Activated CD4-positive, alpha-beta memory T cell treated with anti-CD3 and anti-CD28 coated beads, Interleukin-2, amount 10 ng/mL, durations not matched to agents 7 days and 5 days (primary cell): Measurements from ENCODE around the gene SHISA7. TPM values are rescaled to one million over a fixed set of nuclear protein-coding genes. Genes with fewer than 3 reads are reported as not detected.
"Not testable (repeated sequence)": the region's sequence is repeated elsewhere in the genome, so short reads cannot be mapped to it uniquely, and the experiment has no call there.

Experiments used
- CTCF ChIA-PET: fragments of 350-600 bp; sonication (Branson Sonifier 250); formaldehyde crosslinking; loops from one replicate; lab custom pipeline; 2021; ENCODE audit warnings: antibody characterized with exemption, inconsistent platforms; lab: Charles Lee
- POLR2A ChIA-PET: fragments of 350-600 bp; sonication (Branson Sonifier 250); formaldehyde crosslinking; loops from one replicate; lab custom pipeline; 2021; ENCODE audit warnings: antibody characterized with exemption; lab: Charles Lee
- DNase-seq: peaks from one replicate; pipeline ENCODE4 v3.0.0-alpha.2; 2020
- H3K27ac Mint-ChIP-seq: one replicate; pipeline ENCODE4 v1.8.0; 2021; ENCODE audit warnings: mild to moderate bottlenecking, mixed read lengths
- H3K27me3 Mint-ChIP-seq: one replicate; pipeline ENCODE4 v1.8.0; 2021; ENCODE audit warnings: mixed read lengths
- H3K36me3 Mint-ChIP-seq: one replicate; pipeline ENCODE4 v1.8.0; 2021; ENCODE audit warnings: low read depth, mixed read lengths
- H3K4me1 Mint-ChIP-seq: one replicate; pipeline ENCODE4 v1.8.0; 2021; ENCODE audit warnings: mixed read lengths
- H3K4me3 Mint-ChIP-seq: one replicate; pipeline ENCODE4 v1.8.0; 2021; ENCODE audit warnings: mild to moderate bottlenecking, mixed read lengths
- H3K9me3 Mint-ChIP-seq: one replicate; pipeline ENCODE4 v1.8.0; 2021; ENCODE audit warnings: mixed read lengths
- total RNA-seq, 2 experiments: library from RNA; stranded (reverse); gene quantifications; one replicate each; pipeline ENCODE4 v1.2.3, GENCODE V29; 2021

The SHISA7 gene
- total RNA-seq, 2 experiments from 2014 or later: not detected

DNA sequence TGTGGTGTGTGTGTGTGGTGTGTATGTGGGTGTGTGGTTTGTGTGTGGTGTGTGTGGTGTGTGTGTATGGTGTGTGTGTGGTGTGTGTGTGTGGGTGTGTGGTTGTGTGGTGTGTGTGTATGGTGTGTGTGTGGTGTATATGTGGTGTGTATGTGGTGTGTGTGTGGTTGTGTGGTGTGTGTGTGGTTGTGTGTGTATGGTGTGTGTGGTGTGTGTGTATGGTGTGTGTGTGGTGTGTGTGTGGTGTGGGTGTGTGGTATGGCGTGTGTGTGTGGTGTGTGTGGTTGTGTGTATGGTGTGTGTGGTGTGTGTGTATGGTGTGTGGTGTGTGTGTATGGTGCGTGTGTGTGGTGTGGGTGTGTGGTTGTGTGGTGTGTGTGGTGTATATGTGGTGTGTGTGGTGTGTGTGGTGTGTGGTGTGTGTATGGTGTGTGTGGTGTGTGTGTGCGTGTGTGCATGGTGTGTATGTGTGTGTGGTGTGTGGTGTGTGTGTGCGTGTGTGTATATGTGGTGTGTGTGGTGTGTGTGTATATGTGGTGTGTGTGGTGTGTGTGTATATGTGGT lies 8.7 kb downstream of the SHISA7 start:
- Mint-ChIP-seq H3K4me3 (no peak overlapping the region), H3K36me3 (no peaks in the 10 kb centered on the region), H3K27me3 (peaks cover 21% of the 10 kb centered on the region), H3K27ac (no peak overlapping the region), H3K9me3 (peaks cover 9% of the 10 kb centered on the region), H3K4me1 (no peaks in the 10 kb centered on the region)
- POLR2A ChIA-PET: no interaction called here
- DNase-seq: no peak
- CTCF ChIA-PET: no interaction called here

DNA sequence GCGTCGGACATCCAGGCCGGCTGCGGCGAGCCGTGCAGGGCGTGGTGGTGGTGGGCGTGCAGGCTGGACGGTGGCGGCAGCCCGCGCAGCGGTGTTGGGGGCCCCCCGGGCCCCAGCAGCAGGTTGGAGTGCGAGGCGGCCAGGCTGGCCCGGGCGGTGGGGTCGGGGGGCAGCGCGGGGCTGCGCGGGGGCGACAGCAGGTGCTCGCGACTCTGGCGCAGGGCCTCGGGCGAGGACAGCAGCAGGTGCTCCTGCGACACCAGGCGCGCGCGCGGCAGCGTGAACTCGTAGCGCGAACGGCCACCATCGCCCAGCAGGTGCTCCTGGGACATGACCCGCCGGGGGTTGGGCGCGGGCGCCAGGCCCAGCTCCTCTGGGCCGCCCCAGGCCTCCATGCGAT lies 9.8 kb downstream of the SHISA7 start:
- no peaks in the 10 kb centered on the region for H3K36me3 Mint-ChIP-seq
- H3K9me3 Mint-ChIP-seq: peaks cover 9% of the 10 kb centered on the region
- H3K4me1 Mint-ChIP-seq: no peaks in the 10 kb centered on the region
- POLR2A ChIA-PET: no interaction called here
- CTCF ChIA-PET: no interaction called here
- no peak overlapping the region for H3K27ac Mint-ChIP-seq
- no peak overlapping the region for H3K4me3 Mint-ChIP-seq
- H3K27me3 Mint-ChIP-seq: peaks cover 16% of the 10 kb centered on the region
- DNase-seq: no peak

DNA sequence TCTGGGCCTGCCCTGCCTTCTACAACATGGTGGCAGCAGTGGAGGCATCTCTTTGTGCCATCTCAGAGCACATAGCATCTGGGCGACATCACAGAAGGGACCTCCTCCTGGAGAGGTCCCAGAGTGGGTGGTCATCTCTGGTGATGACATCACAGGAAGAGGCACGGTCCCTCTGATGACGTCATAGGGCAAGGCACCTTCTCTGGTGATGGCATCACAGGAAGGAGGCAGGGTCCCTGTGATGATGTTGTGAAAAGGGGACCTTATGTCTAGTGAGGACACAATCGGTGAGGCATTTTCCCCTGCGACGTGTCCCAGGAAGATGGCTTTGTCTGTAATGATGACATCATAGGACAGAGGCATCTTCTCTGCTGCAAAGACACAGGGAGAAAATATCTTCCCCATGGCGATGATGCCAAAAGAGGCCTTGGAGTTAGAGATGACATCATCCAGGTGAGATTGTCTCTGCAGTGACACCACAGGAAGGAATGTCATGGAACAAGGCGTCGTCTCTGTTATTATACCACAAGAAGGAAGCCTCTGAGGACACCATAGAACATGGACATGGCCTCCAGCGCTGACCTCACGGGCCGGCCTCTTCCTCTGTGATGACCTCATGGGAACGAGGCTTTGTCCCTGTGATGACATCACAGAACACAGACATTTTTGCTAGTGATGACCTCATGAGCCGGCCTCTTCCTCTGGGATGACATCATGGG lies 10.7 kb downstream of the SHISA7 start:
- no peak overlapping the region for H3K27ac Mint-ChIP-seq
- DNase-seq: no peak
- H3K9me3 Mint-ChIP-seq: peaks cover 9% of the 10 kb centered on the region
- no peaks in the 10 kb centered on the region for H3K4me1 Mint-ChIP-seq
- H3K27me3 Mint-ChIP-seq: peaks cover 16% of the 10 kb centered on the region
- ChIA-PET CTCF (no interaction called here), POLR2A (no interaction called here)
- no peak overlapping the region for H3K4me3 Mint-ChIP-seq
- H3K36me3 Mint-ChIP-seq: no peaks in the 10 kb centered on the region

DNA sequence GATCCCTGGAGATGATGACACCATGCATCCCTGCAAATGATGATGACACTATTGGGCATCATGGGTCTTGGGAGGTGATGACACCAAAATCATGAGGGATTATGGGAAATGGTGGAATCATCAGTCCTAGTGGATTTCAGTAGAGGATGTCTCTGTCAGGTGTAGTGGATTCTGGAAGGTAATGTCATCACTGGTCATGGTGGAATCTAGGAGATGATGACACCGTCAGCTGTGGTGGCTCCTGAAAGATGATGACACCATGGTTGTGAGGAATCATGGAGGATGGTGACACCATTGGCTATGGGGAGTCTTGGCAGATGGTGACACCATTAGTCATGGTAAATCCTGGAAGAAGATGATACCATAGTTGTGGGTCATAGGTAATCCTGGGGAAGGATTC lies 11.9 kb downstream of the SHISA7 start:
- H3K4me3 Mint-ChIP-seq: no peak overlapping the region
- H3K36me3 Mint-ChIP-seq: no peaks in the 10 kb centered on the region
- no peak overlapping the region for H3K27ac Mint-ChIP-seq
- H3K27me3 Mint-ChIP-seq: peaks cover 16% of the 10 kb centered on the region
- ChIA-PET POLR2A (no interaction called here), CTCF (no interaction called here)
- H3K9me3 Mint-ChIP-seq: peaks cover 9% of the 10 kb centered on the region
- no peaks in the 10 kb centered on the region for H3K4me1 Mint-ChIP-seq
- DNase-seq: no peak

DNA sequence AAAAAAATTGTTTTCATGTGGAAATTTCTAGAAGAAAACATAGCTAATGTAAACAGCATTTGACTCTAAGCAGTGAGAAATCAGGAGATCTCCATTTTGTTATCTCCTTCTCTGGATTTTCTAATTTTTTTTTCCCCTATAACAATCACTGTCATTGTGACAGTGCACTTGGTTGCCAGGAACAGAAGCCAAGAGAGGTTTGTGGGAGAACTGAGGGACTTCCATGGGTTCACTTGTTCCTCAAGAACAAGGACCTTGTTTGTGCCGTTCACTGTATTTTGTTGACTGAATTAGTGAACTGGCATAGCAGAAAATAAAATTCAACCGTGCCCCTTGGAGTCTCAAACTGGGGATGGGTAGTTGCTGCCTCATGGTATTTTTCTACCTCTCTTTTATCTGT lies 17.1 kb downstream of the SHISA7 start:
- Mint-ChIP-seq H3K36me3 (no peaks in the 10 kb centered on the region), H3K27ac (no peak overlapping the region), H3K9me3 (peaks cover 1% of the 10 kb centered on the region), H3K27me3 (peaks cover 18% of the 10 kb centered on the region), H3K4me3 (no peak overlapping the region), H3K4me1 (peaks cover 7% of the 10 kb centered on the region)
- no peak for DNase-seq
- ChIA-PET CTCF (no interaction called here), POLR2A (interaction anchor here (1.9 kb wide), 1 partner anchor 19 kb away, joined by 5 read pairs; the partner anchor contains the start of gene UBE2S)

DNA sequence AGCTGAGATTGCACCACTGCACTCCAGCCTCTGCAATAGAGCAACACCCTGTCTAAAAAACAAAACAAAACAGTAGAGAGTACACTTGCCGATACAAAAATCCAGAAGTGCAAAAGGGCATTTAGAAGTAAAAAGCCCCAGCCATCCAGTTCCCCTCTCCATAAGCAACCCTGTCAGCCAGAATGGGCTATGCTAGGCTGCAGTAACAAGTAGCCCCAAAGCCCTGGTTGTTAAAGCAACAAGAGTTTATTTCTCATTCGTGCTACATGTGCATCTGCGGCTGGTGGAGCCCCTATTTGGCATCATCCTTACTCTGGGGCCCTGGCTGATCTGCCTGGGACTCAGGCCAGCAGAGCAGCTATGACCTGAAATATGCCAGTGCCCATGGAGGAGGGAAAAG lies 18.6 kb downstream of the SHISA7 start:
- Mint-ChIP-seq H3K9me3 (no peaks in the 10 kb centered on the region), H3K27ac (no peak overlapping the region), H3K27me3 (peaks cover 21% of the 10 kb centered on the region), H3K36me3 (no peaks in the 10 kb centered on the region), H3K4me1 (peaks cover 16% of the 10 kb centered on the region), H3K4me3 (no peak overlapping the region)
- ChIA-PET POLR2A (interaction anchor here (1.1 kb wide), 1 partner anchor 17 kb away, joined by 3 read pairs; the partner anchor contains the start of gene UBE2S), CTCF (no interaction called here)
- DNase-seq: no peak

DNA sequence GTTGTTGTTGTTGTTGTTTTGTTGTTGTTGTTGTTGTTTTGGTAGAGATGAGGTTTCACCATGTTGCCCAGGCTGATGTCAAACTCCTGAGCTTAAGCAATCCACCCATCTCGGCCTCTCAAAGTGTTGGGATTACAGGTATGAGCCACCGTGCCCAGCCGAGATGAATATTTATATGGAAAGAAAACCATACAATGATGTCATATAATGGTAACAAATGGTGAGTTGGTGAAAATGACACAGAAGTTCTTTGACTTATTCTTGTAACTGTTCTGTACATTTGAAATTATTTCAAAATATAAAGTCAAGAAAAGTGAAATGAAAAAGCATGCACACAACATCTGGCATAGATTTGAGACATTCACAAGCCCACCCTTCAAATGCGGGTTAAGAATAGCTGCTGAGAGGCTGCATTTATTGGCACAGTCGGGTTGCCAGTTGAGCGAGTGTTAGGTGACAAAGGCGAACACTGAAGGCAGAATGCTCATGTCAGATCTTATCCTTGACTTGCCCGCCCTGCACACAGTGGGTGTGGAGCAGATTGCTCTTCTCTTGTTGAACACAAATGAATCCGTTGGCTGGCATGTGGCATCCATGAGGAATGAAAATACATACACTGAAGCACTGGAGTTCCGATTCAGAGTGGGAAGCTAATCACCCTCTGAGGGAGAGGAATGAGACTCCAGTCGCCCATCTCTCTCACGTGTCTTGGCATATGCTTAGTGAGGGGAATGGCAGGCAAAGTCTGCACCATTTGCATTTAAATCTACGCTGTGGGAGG lies 19.7 kb downstream of the SHISA7 start:
- Mint-ChIP-seq H3K27me3 (peaks cover 19% of the 10 kb centered on the region), H3K36me3 (no peaks in the 10 kb centered on the region), H3K4me1 (peaks cover 16% of the 10 kb centered on the region), H3K9me3 (no peaks in the 10 kb centered on the region), H3K27ac (no peak overlapping the region), H3K4me3 (no peak overlapping the region)
- CTCF ChIA-PET: no interaction called here
- POLR2A ChIA-PET: interaction anchor here (1.6 kb wide), 1 partner anchor 164 kb away, joined by 5 read pairs; no protein-coding TSS in a partner anchor
- no peak for DNase-seq

DNA sequence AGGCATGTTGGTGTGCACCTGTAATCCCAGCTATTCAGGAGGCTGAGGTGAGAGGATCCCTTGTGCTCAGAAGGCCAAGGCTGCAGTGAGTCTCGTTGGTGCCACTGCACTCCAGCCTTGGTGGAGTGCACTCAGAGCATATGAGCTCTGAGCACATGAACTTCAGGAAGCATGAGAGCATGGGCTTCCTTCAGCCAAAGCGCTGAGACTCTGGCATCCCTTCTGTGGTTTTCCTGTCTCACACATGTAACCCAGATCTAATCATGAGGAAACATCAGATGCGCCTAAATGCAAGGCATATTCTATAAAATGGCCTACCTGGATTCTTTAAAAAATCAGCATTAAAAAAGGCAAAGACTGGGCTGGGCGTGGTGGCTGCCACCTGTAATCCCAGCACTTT lies 21.8 kb downstream of the SHISA7 start:
- H3K4me1 Mint-ChIP-seq: peaks cover 21% of the 10 kb centered on the region
- CTCF ChIA-PET: interaction anchor here (0.6 to 0.7 kb wide), 2 partner anchors 119 to 162 kb away, joined by 3 read pairs; no protein-coding TSS in a partner anchor
- H3K27me3 Mint-ChIP-seq: peaks cover 20% of the 10 kb centered on the region
- H3K9me3 Mint-ChIP-seq, H3K27ac Mint-ChIP-seq, H3K36me3 Mint-ChIP-seq, H3K4me3 Mint-ChIP-seq: not testable (repeated sequence)
- peak; percentile 51 for DNase-seq
- POLR2A ChIA-PET: interaction anchor here (1.7 kb wide), 1 partner anchor 14 kb away, joined by 6 read pairs; the partner anchor contains the start of gene UBE2S

DNA sequence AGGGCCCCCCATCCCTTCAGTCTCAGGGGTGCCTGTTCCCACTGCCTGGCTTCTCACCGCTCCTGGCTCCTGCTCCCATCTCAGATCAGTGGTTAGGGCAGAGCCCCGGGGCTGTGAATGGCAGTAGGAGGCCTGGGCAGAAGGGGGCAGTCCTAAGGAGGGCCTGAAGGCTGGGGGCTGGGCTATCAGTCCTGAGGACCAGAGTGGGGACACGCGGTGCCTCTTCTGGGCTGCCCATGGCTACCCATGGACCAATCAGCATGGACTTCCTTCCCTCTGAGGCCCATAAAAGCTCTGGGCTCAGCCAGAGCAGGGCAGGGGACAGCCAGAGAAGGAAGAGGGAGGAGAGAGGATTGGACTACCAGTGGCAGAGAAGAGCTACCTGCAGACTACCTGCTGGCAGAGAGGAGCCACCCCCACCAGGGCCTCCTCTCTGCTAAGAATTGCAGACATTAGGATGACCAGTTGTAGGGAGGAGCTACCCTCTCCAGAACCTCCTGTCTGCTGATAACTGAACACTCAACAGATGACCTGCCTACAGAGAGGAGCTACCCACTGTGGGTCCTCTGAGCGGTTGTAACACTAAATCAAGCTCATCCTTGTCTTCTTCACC lies 23.4 kb downstream of the SHISA7 start:
- CTCF ChIA-PET: interaction anchor here (0.7 to 1.9 kb wide), 3 partner anchors 54 to 118 kb away, joined by 3 to 7 read pairs (median 3); no protein-coding TSS in a partner anchor

DNA sequence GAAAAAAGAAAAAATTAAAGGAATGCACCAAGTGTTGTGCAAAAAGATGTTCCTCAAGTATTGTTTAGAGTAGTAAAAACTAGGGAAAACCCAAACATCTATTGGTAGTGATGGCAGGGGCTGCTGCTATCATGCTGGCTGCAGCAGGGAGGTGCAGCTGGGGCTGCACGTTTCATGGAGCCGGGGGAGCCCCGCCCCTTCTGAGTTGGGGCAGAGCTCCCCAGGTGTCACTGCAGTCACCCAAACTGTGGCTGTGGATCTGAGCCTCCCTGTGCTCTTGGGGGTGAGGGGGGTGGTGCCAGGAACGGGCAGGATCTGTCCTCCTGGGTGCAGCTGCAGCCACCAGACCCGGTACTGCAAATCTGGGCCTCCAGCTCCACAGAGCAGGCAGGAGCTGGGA lies 24.0 kb downstream of the SHISA7 start:
- no peak overlapping the region for H3K27ac Mint-ChIP-seq
- POLR2A ChIA-PET: interaction anchor here (4.5 kb wide), 1 partner anchor 12 kb away, joined by 22 read pairs; the partner anchor contains the start of gene UBE2S
- CTCF ChIA-PET: interaction anchor here (0.7 to 1.9 kb wide), 5 partner anchors 10 to 278 kb away, joined by 3 to 7 read pairs (median 4); no protein-coding TSS in a partner anchor
- no peaks in the 10 kb centered on the region for H3K36me3 Mint-ChIP-seq
- H3K4me3 Mint-ChIP-seq: no peak overlapping the region
- H3K9me3 Mint-ChIP-seq: no peaks in the 10 kb centered on the region
- peaks cover 16% of the 10 kb centered on the region for H3K27me3 Mint-ChIP-seq
- DNase-seq: no peak
- H3K4me1 Mint-ChIP-seq: peaks cover 21% of the 10 kb centered on the region

More for the DNA sequence above, 23.4 kb downstream of the SHISA7 start:
- POLR2A ChIA-PET: interaction anchor here (4.5 kb wide), 1 partner anchor 13 kb away, joined by 22 read pairs; the partner anchor contains the start of gene UBE2S
- no peaks in the 10 kb centered on the region for H3K36me3 Mint-ChIP-seq
- H3K4me1 Mint-ChIP-seq: peaks cover 21% of the 10 kb centered on the region
- H3K4me3 Mint-ChIP-seq: no peak overlapping the region
- H3K9me3 Mint-ChIP-seq: no peaks in the 10 kb centered on the region
- no peak for DNase-seq
- H3K27ac Mint-ChIP-seq: no peak overlapping the region
- peaks cover 17% of the 10 kb centered on the region for H3K27me3 Mint-ChIP-seq

DNA sequence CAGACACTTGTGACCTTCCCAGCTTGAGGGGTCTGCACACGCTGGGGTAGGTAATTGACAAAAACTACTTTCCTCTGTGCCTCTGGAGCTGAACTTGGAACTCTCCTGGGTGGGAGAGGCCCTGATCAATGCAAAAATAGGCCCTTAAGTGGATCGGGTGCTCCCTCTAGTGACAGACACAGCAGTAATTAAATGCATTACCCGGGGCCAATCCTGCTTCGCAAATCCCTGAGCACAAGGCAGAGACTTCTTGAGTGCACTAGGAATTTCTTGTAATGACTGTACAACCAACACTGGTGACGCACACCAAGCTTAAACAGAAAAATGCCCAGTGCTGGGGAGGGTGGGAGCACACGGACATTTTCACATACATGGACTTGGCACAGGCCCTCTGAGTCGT lies 24.9 kb downstream of the SHISA7 start:
- ChIA-PET POLR2A (interaction anchor here (4.5 kb wide), 1 partner anchor 11 kb away, joined by 22 read pairs; the partner anchor contains the start of gene UBE2S), CTCF (interaction anchor here (0.6 to 1.9 kb wide), 11 partner anchors 9 to 277 kb away, joined by 3 to 8 read pairs (median 4); partner anchors contain the start of genes TMEM238 and UBE2S)
- peak; percentile 56 for DNase-seq
- Mint-ChIP-seq H3K9me3 (no peaks in the 10 kb centered on the region), H3K4me1 (peaks cover 21% of the 10 kb centered on the region), H3K27me3 (peaks cover 12% of the 10 kb centered on the region), H3K27ac (no peak overlapping the region), H3K4me3 (no peak overlapping the region), H3K36me3 (no peaks in the 10 kb centered on the region)

DNA sequence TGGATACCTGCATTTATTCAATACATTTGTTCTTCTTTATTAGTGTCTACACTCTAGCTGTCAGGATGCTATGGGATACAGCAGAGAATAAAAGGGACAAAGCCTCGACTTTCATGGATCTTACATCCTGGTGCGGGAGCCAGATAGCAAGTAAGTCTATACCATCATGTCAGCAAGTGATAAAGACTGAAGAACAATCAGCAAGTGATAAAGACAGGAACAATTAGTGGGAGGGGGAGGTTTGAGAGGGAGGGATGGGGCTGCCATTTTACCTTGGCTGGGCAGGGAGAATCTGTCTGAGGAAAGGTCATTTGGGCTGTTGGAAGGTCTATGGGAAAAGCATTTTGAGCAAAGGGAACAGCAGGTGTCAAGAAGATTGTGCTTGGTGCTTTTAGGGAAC lies 32.9 kb downstream of the SHISA7 start:
- POLR2A ChIA-PET: no interaction called here
- no peak for DNase-seq
- Mint-ChIP-seq H3K27me3 (peaks cover 20% of the 10 kb centered on the region), H3K27ac (no peak overlapping the region), H3K9me3 (peaks cover 5% of the 10 kb centered on the region), H3K4me1 (peaks cover 29% of the 10 kb centered on the region), H3K36me3 (peaks cover 28% of the 10 kb centered on the region), H3K4me3 (no peak overlapping the region)
- CTCF ChIA-PET: interaction anchor here (1.7 kb wide), 1 partner anchor 109 kb away, joined by 4 read pairs; no protein-coding TSS in a partner anchor
